WTC11 (cell line): ENCODE data around the gene SLC25A21.
"Not testable (repeated sequence)": the region's sequence is repeated elsewhere in the genome, so short reads cannot be mapped to it uniquely, and the experiment has no call there.

Experiments
- ELF4 ChIP-seq: sonication (generic); formaldehyde crosslinking; IDR thresholded peaks from 2 replicates; pipeline ENCODE4 v1.8.1; 2022; ENCODE audit warnings: low read depth, mild to moderate bottlenecking, moderate library complexity, missing genetic modification reagents
- TEAD4 ChIP-seq: sonication (generic); formaldehyde crosslinking; IDR thresholded peaks from 2 replicates; pipeline ENCODE4 v1.8.0; 2022; ENCODE audit warnings: mild to moderate bottlenecking, missing genetic modification reagents
- TP53 ChIP-seq: sonication (generic); formaldehyde crosslinking; IDR thresholded peaks from 2 replicates; pipeline ENCODE4 v1.8.1; 2023; ENCODE audit warnings: mild to moderate bottlenecking, missing genetic modification reagents
- USF2 ChIP-seq: sonication (generic); formaldehyde crosslinking; IDR thresholded peaks from 2 replicates; pipeline ENCODE4 v1.8.1; 2023; ENCODE audit warnings: mild to moderate bottlenecking, missing genetic modification reagents, moderate library complexity
- TF ChIP-seq, protein P1 (sequence below): fragments of 200-600 bp; IDR thresholded peaks from 2 replicates; pipeline ENCODE4 v1.8.0; 2022; ENCODE audit warnings: antibody characterized with exemption
- TF ChIP-seq, protein P2 (sequence below): sonication (generic); formaldehyde crosslinking; IDR thresholded peaks from 2 replicates; pipeline ENCODE4 v1.8.1; 2023; ENCODE audit warnings: mild to moderate bottlenecking, missing genetic modification reagents, borderline replicate concordance
- TF ChIP-seq, protein P3 (sequence below): sonication (generic); formaldehyde crosslinking; IDR thresholded peaks from 2 replicates; pipeline ENCODE4 v1.8.0; 2022; ENCODE audit warnings: mild to moderate bottlenecking, missing genetic modification reagents

DNA sequence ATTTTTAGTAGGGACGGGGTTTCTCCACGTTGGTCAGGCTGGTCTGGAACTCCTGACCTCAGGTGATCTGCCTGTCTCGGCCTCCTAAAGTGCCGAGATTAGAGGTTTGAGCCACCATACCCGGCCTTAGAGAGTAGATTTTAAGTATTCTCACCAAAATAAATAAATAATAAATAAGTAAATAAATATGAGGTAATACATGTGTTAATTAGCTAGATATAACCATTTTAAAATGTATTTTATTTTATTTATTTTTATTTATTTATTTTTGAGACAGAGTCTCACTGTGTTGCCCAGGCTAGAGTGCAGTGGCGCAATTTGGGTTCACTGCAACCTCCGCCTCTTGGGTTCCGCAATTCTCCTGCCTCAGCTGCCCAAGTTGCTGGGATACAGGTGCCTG is 12.1 kb upstream of the SLC25A21 start:
- not testable (repeated sequence) for TF ChIP-seq ELF4; TP53 (CRISPR knock-in tag); TEAD4 (CRISPR knock-in tag); USF2
- TF ChIP-seq, protein P1, sequence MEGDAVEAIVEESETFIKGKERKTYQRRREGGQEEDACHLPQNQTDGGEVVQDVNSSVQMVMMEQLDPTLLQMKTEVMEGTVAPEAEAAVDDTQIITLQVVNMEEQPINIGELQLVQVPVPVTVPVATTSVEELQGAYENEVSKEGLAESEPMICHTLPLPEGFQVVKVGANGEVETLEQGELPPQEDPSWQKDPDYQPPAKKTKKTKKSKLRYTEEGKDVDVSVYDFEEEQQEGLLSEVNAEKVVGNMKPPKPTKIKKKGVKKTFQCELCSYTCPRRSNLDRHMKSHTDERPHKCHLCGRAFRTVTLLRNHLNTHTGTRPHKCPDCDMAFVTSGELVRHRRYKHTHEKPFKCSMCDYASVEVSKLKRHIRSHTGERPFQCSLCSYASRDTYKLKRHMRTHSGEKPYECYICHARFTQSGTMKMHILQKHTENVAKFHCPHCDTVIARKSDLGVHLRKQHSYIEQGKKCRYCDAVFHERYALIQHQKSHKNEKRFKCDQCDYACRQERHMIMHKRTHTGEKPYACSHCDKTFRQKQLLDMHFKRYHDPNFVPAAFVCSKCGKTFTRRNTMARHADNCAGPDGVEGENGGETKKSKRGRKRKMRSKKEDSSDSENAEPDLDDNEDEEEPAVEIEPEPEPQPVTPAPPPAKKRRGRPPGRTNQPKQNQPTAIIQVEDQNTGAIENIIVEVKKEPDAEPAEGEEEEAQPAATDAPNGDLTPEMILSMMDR: not testable (repeated sequence)
- TF ChIP-seq, protein P2, sequence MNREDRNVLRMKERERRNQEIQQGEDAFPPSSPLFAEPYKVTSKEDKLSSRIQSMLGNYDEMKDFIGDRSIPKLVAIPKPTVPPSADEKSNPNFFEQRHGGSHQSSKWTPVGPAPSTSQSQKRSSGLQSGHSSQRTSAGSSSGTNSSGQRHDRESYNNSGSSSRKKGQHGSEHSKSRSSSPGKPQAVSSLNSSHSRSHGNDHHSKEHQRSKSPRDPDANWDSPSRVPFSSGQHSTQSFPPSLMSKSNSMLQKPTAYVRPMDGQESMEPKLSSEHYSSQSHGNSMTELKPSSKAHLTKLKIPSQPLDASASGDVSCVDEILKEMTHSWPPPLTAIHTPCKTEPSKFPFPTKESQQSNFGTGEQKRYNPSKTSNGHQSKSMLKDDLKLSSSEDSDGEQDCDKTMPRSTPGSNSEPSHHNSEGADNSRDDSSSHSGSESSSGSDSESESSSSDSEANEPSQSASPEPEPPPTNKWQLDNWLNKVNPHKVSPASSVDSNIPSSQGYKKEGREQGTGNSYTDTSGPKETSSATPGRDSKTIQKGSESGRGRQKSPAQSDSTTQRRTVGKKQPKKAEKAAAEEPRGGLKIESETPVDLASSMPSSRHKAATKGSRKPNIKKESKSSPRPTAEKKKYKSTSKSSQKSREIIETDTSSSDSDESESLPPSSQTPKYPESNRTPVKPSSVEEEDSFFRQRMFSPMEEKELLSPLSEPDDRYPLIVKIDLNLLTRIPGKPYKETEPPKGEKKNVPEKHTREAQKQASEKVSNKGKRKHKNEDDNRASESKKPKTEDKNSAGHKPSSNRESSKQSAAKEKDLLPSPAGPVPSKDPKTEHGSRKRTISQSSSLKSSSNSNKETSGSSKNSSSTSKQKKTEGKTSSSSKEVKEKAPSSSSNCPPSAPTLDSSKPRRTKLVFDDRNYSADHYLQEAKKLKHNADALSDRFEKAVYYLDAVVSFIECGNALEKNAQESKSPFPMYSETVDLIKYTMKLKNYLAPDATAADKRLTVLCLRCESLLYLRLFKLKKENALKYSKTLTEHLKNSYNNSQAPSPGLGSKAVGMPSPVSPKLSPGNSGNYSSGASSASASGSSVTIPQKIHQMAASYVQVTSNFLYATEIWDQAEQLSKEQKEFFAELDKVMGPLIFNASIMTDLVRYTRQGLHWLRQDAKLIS (CRISPR knock-in tag): not testable (repeated sequence)
- TF ChIP-seq, protein P3, sequence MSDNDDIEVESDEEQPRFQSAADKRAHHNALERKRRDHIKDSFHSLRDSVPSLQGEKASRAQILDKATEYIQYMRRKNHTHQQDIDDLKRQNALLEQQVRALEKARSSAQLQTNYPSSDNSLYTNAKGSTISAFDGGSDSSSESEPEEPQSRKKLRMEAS (CRISPR knock-in tag): not testable (repeated sequence)
